GM19452 (cell line): ENCODE data around the gene MGAT4B.
A peak's percentile ranks its signal among the peaks of the same experiment; 100 is the strongest.
"Not testable (repeated sequence)": the region's sequence is repeated elsewhere in the genome, so short reads cannot be mapped to it uniquely, and the experiment has no call there.

Source experiments
- ATAC-seq: cut with Tn5 transposase; IDR thresholded peaks from one replicate; pipeline ENCODE4 v1.9.1; 2021; ENCODE audit not compliant: unreplicated experiment

MGAT4B gene

DNA sequence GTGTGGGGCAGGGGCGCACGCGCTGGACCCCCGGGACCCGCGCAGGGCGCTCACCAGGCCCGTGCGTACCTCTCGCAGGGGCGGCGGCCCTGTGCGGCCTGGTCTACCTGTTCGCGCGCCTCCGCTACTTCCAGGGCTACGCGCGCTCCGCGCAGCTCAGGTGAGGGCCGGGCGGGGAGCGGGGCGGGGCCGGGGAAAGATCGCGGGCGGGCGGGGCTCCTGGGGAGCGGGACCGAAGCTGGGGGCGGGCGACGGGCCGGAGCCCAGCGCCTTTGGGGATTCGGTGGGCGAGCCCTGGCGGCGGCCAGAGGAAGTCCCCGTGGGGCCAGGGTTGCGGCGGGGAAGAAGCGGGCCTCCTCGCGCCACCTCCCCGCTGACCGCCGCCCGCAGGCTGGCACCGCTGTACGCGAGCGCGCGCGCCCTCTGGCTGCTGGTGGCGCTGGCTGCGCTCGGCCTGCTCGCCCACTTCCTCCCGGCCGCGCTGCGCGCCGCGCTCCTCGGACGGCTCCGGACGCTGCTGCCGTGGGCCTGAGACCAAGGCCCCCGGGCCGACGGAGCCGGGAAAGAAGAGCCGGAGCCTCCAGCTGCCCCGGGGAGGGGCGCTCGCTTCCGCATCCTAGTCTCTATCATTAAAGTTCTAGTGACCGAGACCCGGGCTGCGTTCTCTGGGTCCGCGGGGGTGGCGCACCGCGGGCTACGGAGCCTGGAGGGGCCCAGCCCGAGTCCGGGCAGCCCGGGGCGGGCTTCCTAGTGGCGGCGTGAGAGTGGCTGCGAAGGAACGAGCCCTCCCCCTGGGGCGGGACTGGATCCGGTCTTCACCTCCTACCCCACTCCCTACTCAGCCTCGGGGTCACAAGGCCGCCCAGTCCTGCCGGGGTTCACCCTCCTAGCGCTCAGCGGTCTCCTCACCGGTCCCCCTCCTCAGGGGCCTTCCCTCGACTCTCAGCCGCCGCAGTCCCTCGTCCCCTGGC lies 10.5 kb downstream of the MGAT4B start:
- ATAC-seq: peak; percentile 80

DNA sequence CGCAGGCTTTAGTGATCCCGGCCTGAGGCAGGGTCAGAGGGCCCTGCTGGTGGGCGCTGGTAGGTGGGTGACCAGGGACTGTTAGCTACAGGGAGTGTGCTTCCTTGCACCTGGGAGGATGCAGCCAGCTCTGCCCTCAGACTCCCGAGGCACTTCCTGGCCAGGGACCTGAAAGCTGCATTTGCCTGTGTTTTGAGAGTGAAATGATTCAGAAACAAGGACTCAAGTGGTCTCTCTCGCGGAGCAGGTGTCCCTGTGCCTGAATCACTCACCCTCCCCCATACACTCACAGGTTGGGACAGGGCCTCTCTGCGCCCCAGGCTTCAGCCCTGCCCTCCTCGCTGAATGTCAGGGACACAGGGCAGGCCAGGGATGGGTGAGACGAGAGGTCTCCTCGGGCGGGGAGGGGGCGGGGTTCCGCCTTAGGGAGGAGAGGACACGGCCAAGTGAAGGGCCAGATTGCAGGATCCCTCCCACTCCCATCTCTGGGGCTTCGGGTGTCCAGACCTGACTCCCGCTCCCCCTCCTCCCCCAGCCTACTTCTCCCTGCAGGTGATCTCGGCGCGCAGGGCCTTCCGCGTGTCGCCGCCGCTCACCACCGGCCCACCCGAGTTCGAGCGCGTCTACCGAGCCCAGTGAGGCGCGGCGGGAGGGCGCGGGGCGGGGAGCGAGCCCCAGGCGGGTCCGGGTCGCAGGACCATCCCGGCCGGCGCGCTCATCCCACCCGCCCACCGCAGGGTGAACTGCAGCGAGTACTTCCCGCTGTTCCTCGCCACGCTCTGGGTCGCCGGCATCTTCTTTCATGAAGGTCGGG lies 11.4 kb downstream of the MGAT4B start:
- ATAC-seq: peak; percentile 3

DNA sequence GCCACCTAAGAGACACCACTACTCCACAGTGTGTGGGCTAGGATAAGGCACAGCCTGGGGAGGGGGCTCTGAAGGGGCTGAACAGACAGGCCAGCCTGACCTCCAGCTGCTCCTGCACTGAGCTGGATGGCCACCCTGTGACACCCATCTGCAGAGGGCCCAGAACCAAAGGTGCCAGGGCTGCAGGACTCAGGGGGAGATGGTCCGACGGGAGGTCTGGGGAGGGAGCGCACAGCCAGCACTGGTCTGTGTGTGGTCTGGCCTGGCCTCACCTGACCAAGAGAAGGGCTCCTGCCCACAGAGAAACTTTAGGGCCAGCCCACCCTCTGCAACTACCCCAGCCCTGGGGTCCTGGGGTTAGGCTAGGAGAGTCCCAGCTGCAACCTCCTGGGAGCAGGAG lies 12.1 kb downstream of the MGAT4B start:
- ATAC-seq: no peak

DNA sequence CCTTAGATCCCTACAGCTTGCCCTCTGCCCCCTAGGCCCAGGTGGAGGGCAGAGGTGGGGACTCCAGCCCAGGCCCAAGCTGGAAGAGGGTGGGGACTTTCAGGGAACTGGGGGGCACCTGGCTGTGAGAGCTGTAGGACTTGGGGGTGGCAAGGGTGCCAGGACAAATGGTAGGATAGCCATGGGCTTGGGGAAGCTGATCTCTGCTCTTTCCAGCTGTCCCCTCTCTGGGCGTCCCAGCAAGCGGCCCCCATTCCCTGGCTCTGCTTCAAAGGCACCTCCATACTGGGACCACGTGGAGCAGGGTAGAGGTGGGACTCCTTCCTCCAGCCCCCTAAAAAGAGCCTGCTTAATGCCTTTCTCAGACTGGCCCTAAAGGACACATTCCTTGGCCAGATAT lies 12.5 kb downstream of the MGAT4B start:
- ATAC-seq: no peak

DNA sequence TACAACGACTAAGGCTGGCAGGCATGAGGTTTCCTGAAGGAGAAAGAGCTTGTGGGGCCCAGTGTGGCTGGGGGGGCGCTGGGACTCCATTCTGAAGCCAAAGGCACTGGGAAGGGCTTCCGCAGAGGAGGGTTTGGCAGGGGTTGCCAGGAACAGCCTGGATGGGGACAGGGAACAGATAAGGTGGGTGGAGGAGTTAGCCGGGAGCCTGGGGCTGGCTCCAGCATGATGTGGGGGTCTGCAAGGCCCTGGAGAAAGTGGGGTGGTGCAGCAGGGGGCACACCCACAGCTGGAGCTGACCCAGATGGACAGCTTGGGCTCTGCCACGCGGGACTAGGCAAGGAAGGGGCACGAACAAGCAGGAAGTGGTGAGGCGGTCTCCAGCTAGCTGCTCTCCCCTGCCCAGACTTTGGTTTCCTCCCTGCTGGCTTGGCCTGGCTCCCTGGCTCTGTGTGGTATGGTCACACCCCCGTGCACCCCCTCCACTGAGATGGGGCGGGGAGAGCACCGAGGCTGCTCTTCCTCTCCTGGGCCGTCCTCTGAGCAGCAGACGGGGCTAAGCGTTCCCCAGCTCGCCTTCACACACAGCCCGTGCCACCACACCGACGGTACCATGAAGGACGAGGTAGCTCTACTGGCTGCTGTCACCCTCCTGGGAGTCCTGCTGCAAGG lies 13.1 kb downstream of the MGAT4B start, which contains the start of gene LTC4S:
Gene LTC4S, plus strand, starts transcription at position 519 of the 672 bp plus-strand sequence. Its CDS starts 95 bp downstream, at position 614.
- no peak for ATAC-seq

DNA sequence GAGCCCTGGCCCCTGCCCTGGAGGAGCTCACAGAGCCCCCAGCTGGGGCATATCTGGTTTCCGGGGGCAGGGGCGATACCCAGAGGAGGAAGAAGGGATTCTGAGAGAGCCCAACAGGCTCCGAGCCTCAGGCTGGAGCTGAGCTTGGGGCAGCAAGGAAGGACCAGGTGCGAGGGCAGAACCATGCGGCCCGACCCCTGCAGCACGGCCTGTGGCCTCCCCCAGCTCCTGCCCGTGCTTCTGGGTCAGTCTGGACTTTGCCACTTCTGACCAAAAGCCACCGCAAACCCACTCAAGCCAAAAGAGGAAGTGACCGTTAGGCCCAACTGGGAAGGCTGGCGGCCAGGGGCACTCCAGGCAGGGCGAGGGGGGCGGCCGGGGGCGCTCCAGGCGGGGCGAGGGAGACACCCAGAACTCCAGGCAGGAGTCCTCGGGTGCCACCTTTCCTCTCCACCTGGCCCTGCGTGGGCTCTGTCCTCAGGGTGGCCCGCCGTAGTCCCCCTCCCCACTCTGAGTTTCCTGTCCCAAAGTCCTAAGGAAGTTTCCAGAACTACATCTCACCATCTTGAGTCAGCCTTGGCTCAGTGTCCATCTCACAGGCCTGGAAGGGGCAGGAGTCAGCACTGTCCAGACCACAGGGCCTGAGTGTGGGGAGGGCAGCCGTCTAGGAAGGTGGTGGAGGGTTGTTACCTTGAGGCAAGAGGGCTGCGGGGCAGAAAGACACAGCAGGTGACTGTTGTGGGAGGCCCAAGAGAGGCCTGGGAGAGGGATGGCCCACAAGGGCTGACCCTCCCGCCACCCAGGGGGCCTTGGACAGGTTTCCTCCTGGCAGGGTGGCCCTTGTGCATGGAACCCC lies 13.8 kb downstream of the MGAT4B start:
- ATAC-seq: no peak

DNA sequence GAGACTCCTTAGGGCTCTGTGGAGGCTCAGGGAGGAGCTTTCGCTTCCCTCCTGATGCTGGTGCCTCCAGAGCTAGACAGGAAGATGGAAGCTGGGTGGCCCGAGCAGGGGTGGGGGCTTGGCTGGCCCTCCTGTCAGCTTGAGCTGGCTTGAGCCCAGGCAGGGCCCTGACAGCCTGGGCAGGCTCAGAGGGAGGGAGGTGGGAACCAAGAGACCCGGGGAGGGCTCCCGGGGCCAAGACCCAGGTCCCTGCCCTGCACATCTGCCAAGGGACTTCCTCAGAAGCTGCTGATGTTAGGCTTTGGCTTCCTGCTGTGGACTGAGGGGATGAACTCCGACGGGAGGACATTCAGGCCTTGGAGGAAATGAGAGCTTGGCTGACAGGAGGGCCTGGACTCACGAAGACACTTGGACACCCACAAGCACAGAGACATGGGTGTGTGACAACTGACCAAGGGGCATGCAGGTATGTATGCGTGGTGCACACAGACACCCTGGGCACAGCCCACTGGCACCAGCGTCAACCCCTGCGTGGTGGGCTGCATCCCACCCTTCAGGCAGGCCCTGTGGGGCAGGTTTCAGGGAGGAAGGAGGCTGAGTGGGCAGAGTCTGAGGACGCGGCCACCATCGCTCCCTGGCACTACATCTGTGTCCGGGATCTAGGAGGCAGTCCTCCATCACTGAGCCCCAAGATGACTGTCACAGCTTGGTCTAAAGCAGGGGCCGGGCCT lies 14.6 kb downstream of the MGAT4B start:
- ATAC-seq: no peak

DNA sequence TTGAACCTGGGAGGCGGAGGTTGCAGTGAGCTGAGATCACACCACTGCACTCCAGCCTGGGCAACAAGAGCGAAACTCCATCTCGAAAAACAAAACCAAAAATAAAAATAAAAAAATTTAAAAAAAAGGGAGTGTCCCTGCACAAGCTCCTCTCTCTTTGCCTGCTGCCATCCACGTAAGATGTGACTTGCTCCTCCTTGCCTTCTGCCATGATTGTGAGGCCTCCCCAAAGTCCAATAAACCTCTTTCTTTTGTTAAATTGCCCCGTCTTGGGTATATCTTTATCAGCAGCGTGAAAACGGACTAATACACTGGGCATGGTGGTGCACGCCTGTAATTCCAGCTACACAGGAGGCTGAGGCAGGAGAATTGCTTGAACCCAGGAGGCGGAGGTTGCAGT lies 17.4 kb downstream of the MGAT4B start:
- ATAC-seq: not testable (repeated sequence)

DNA sequence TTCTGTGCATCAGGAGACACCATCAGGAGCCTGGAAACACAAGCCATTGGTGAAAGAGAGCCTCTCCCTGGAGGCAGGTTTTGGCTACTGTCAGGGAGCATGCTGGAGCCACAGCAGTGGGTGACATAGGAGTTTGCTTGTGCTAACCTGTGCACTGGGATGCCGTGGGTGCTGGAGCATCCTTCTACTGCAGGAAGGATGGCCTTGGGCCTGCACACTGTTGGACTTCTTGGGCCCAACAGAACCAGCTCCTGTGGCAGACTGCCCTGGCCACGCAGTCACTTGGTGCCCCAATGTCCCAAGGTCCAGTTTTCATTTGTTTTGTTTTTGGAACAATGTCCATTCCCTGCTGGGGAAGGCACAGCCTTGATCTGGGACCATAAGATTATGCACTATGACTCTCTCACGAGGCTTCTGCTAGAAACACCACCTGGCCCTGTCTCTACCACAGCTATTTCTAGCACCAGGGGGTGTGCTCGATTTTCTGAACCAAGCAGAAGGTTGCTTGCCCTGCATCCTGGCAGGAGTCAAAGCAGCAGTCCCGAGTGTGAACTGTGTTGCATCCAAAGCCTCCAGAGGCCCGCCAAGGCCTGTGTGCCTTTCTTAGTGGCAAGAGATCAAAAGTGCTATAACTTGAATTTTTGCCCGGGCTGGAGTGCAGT lies 18.3 kb downstream of the MGAT4B start:
- no peak for ATAC-seq

DNA sequence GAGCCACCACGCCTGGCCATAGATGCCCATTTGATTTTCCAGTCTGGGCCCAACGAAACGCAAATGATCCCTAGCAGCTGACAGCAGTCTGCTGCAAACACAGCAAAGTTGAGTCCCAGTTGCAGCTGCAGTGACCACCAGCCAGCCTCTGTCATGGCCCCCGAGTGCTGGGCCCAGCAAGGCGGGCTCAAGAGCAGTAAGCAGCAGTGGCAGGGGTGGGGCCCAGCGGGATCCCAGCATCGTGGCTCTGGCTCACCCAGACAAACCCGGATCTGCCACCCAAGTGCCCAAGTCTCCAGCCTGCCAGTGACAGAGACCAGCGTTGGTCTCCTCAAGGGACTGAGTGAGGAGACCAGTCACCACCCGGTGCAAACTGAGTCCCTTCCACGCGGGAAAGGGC lies 19.8 kb downstream of the MGAT4B start:
- no peak for ATAC-seq

DNA sequence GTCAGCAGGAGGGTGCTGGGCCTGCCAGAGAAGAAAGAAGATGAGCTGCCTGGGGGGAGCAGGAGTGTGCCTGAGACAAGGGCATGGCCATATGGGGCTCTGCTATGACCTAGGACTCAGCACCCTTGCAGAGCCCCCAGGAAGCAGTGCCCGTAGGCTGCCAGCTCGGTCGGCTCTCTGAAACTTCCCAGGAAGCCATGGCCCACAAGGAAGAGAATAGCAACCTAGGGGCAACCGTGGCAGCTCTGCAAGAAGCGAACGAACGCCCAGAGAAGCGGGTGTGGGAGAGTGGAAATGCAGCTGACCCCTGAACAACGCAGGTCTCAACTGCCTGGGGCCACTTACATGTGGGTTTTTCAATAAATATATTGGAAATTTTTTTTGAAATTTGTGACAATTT lies 23.5 kb downstream of the MGAT4B start:
- ATAC-seq: no peak

DNA sequence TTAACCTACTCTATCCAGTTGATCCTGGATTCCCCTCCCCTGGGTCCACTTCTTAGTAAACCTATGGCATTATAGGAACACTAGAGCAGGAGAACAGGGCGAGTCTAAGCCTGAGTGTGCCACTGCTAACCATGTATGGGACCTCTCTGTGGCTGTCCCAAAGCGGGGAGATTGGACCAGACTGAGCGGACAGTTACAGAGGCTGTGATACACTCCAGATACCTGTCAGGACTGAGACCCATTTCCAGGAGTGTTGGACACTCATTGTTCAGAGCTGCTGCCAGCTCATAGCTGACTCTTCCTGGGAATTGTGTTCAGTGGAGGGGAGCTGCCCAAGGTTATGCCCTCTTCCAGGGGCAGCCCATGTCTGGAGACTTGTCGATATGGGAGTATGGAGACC lies 24.8 kb downstream of the MGAT4B start:
- no peak for ATAC-seq

DNA sequence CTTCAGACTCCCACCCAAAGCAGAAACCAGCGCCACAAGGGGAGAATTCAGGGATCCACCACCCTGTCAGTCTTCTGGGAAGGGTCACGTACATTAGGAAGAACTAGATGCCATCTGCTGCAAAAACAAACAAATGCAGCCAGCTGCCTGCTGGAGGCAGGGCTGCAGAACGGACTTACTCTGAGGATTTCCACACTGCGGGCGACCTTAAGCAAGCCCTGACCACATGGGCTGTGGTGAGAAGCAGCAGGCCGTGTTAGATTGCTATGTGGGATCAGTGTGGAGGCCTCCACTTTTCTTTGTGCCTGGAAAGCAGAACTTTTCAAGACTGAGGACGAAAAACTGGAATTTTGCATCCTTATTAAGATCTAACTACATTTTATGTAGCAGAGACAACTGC lies 26.3 kb downstream of the MGAT4B start:
- ATAC-seq: no peak

DNA sequence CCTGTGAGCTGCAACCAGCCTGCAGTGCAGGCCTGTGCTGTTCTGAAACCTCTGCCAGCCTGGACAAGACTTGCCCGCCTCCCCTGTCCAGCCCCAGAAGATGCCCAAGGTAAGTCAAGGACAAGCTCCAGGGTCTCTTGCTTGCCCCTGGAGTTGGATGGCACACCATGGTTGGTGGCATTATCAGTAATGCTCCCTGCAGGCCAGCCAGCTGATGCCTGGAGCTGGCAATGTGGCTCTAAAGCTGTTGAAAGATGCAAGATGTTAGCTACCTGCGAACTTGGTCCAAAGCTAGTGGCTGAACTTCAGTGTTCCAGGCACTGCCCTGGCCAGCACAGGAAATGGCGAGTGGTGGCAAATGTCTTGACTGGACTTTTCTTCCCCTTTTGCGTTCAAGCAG lies 26.8 kb downstream of the MGAT4B start:
- ATAC-seq: no peak

DNA sequence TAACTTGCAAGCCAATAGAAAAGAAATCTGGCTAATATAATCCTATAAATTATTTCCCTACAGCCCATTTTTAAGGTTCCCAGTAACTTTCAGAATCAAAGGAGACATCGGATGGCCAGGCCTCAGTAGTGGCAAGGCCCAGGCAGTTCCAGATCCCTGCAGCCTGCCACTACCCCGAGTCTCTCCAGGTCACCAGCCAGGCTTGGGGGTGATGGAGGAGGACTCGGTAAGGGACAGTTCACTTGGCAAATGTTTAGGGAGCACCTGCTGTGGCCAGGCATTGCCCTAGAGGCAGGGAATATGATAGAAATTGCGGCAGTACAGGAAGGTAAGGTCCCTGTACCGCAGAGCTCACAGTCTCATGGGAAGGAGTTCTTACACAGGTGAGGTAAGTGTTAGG lies 28.1 kb downstream of the MGAT4B start:
- ATAC-seq: no peak

DNA sequence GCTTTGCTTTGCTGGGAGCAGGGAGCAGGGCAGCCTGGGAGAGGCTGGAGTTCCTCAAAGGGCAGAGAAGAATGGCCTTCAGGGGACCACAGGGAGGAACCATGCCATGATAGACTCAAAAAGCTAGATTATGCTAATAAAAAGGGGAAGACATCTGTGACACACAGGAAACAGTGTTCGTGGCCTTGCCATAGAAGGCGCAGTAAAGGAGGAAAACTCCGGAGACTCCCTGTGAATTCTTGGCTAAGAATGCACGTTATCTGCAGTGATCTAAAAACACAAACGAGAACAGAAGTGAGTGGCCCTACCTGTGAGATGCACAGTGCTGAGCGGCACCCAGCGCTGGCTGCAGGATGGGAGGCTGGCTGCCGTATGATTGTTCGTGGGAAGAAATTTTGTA lies 28.8 kb downstream of the MGAT4B start:
- no peak for ATAC-seq

DNA sequence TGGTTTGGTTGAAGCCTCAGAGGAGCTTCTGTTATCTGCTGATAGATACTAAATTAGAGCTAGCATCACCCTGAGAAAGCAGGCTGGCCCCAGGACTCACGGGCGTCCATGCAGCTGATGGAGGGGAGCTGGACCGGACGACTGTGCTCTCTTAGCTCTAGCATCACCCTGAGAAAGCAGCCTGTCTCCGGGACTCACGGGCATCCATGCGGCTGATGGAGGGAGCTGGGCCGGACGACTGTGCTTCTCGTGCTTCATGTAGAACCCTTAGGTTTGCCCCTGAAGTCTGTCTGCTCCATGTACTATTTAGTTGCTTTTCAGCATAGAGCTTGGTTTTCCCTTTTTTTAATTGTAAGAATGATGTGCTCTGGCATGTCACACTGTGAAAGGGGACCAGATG lies 29.2 kb downstream of the MGAT4B start:
- no peak for ATAC-seq

DNA sequence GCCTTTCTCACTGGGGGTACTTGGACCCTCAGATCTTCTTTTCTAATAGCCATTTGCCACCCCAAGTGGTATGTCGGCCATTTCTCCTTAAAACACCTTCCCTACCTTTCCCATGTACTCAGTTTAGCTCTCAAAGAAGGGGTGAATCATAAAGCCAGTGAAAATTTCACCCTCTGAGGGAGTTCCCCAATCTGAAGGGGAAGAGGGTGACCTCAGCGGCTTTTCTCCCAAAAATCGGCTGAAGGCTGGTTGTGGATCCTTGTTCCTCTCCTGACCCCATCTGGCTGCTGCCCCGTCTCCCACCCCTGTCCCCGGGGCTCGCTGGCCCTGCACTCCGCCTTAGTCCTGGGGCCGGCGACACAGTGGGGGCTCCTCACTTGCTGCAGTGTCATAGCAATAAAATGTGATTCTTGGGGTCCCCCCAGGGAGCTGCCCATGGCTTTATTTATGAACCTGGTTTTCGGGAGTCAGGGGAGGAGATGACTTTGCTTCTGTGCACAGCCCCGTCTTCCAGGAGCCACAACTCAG lies 30.2 kb downstream of the MGAT4B start:
- ATAC-seq: no peak

DNA sequence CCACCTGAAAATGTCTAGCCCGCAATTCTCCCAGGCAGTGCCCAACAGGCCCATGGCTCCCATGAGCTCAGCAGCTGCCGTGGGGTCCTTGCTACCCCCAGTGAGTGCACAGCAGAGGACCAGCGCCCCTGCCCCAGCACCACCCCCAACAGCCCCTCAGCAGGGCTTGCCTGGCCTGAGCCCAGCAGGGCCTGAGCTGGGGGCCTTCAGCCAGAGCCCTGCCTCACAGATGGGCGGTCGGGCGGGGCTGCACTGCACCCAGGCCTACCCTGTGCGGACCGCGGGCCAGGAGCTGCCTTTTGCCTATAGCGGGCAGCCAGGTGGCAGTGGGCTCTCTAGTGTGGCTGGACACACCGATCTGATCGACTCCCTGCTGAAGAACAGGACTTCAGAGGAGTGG lies 32.2 kb downstream of the MGAT4B start:
- no peak for ATAC-seq
